Mesenchymal stem cell (in vitro differentiated cells and primary cell): Measurements from ENCODE around the gene EXOC3L1.

Source experiments
- DNase-seq: peaks from one replicate; pipeline ENCODE4 v3.0.0-alpha.2; 2013
- H2AFZ ChIP-seq: one replicate; pipeline ENCODE4 v1.6.1; 2013; ENCODE audit warnings: low read depth, mild to moderate bottlenecking, control low read depth, inconsistent platforms, low read length, moderate library complexity
- H2AK5ac ChIP-seq: 2 replicates; pipeline ENCODE4 v1.6.1; 2013; ENCODE audit warnings: low read length, moderate library complexity, mild to moderate bottlenecking, inconsistent platforms; ENCODE audit not compliant: severe bottlenecking
- H2BK120ac ChIP-seq: one replicate; pipeline ENCODE4 v1.6.1; 2013; ENCODE audit warnings: low read depth, mild to moderate bottlenecking, inconsistent platforms, low read length, moderate library complexity
- H2BK12ac ChIP-seq, 2 experiments: one replicate each; pipeline ENCODE4 v1.6.1; 2013; ENCODE audit warnings: inconsistent platforms in 2 of 2, low read length in 2 of 2, mild to moderate bottlenecking in 2 of 2, moderate library complexity in 2 of 2, control low read depth in 1 of 2
- H2BK15ac ChIP-seq: one replicate; pipeline ENCODE4 v1.6.1; 2013; ENCODE audit warnings: mild to moderate bottlenecking, low read depth, inconsistent platforms; ENCODE audit not compliant: poor library complexity, severe bottlenecking
- H2BK5ac ChIP-seq: 2 replicates; pipeline ENCODE4 v1.6.1; 2013; ENCODE audit warnings: low read depth, mild to moderate bottlenecking, low read length, control low read depth, inconsistent platforms; ENCODE audit not compliant: poor library complexity, severe bottlenecking
- H3K14ac ChIP-seq, 2 experiments: one replicate each; pipeline ENCODE4 v1.6.1; 2013; ENCODE audit warnings: inconsistent platforms in 2 of 2, low read length in 2 of 2, control low read depth in 1 of 2, mild to moderate bottlenecking in 1 of 2, moderate library complexity in 1 of 2
- H3K18ac ChIP-seq, 2 experiments: one replicate each; pipeline ENCODE4 v1.6.1; 2013; ENCODE audit warnings: inconsistent platforms in 2 of 2, low read length in 2 of 2, control low read depth in 1 of 2, low read depth in 1 of 2, mild to moderate bottlenecking in 1 of 2
- H3K23ac ChIP-seq, 2 experiments: one replicate each; pipeline ENCODE4 v1.6.1; 2013; ENCODE audit warnings: inconsistent platforms in 2 of 2, low read length in 2 of 2, mild to moderate bottlenecking in 2 of 2, moderate library complexity in 2 of 2, control low read depth in 1 of 2
- H3K27ac ChIP-seq: 2 replicates; pipeline ENCODE4 v1.5.1; 2013; ENCODE audit warnings: mild to moderate bottlenecking, moderate library complexity, low read length, control low read depth, inconsistent platforms; ENCODE audit not compliant: poor library complexity, severe bottlenecking
- H3K27me3 ChIP-seq, 2 experiments: 2 replicates each; pipeline versions ENCODE4 v1.6.1 to v1.7.0; 2013; ENCODE audit warnings: low read length in 2 of 2, mild to moderate bottlenecking in 2 of 2, moderate library complexity in 2 of 2, control low read depth in 1 of 2, inconsistent platforms in 1 of 2; ENCODE audit not compliant: control insufficient read depth in 1 of 2, insufficient read depth in 1 of 2
- H3K36me3 ChIP-seq, 2 experiments: 2 replicates each; pipeline versions ENCODE4 v1.6.1 to v1.7.0; 2013; ENCODE audit warnings: low read length in 2 of 2, control low read depth in 1 of 2, inconsistent platforms in 1 of 2, low read depth in 1 of 2, mild to moderate bottlenecking in 1 of 2; ENCODE audit not compliant: insufficient read depth in 2 of 2, control insufficient read depth in 1 of 2
- H3K4ac ChIP-seq, 2 experiments: one replicate each; pipeline ENCODE4 v1.6.1; 2013; ENCODE audit warnings: inconsistent platforms in 2 of 2, low read length in 2 of 2, mild to moderate bottlenecking in 2 of 2, moderate library complexity in 2 of 2, control low read depth in 1 of 2, low read depth in 1 of 2
- H3K4me1 ChIP-seq: 2 replicates; pipeline ENCODE4 v1.6.1; 2013; ENCODE audit warnings: low read depth, low read length, control low read depth; ENCODE audit not compliant: control insufficient read depth, insufficient read depth
- H3K4me2 ChIP-seq: 2 replicates; pipeline ENCODE4 v1.6.1; 2013; ENCODE audit warnings: low read length, mild to moderate bottlenecking, inconsistent platforms; ENCODE audit not compliant: poor library complexity, severe bottlenecking
- H3K4me3 ChIP-seq, 2 experiments: 2 replicates each; pipeline versions ENCODE4 v1.5.1 to v1.7.0; 2013; ENCODE audit warnings: low read length in 2 of 2, mild to moderate bottlenecking in 2 of 2, control low read depth in 1 of 2, low read depth in 1 of 2; ENCODE audit not compliant: insufficient read depth in 1 of 2
- H3K79me1 ChIP-seq: replicated peaks from 2 replicates; pipeline ENCODE4 v1.6.1; 2013; ENCODE audit warnings: mild to moderate bottlenecking, control low read depth, low read length, inconsistent platforms; ENCODE audit not compliant: poor library complexity, severe bottlenecking
- H3K9ac ChIP-seq: 2 replicates; pipeline ENCODE4 v1.7.0; 2013; ENCODE audit warnings: mild to moderate bottlenecking, low read length, moderate library complexity
- H3K9me3 ChIP-seq: 2 replicates; pipeline ENCODE4 v1.7.0; 2013; ENCODE audit warnings: mild to moderate bottlenecking, low read length; ENCODE audit not compliant: control insufficient read depth
- H4K8ac ChIP-seq: one replicate; pipeline ENCODE4 v1.6.1; 2013; ENCODE audit warnings: inconsistent platforms, mild to moderate bottlenecking, low read length, moderate library complexity
- H4K91ac ChIP-seq: one replicate; pipeline ENCODE4 v1.6.1; 2013; ENCODE audit warnings: mild to moderate bottlenecking, low read length, inconsistent platforms
- WGBS: methylation state at CpG from one replicate; pipeline ENCODE4 v1.1.7; 2013; ENCODE audit warnings: mixed read lengths; 5-methylcytosine and 5-hydroxymethylcytosine counted together

EXOC3L1 gene

DNA sequence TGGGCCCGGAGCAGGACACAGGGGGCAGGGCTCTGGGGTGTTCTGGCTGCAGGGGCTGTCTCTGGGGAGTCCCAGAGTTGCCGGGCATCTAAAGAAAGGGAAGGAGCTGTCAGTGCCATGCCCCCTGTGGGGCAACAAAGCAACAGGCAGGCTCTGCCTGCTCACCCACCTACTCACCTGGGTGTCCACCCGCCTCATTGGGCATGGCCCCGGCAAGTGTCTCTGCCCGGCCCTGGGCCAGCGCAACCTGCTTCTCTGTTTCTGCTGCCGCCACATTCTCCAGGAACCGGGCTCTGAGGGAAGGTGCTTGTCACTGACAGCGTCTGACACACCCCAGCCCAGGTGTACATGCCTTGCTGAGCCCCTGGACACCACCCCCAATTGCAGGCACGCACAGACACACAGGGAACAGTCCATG, 44.3 kb upstream of the EXOC3L1 start:
- Histone ChIP-seq H3K4ac (no peak overlapping the region), H4K8ac (no peak overlapping the region), H3K79me1 (peaks cover 45% of the 10 kb centered on the region), H4K91ac (no peak overlapping the region), H3K27ac (no peak overlapping the region), H3K4me2 (no peak overlapping the region), H2BK15ac (no peak overlapping the region), H3K9ac (no peak overlapping the region), H3K18ac (no peak overlapping the region), H2AFZ (no peak overlapping the region), H2BK5ac (no peak overlapping the region), H2AK5ac (no peak overlapping the region), H3K27me3 (no peaks in the 10 kb centered on the region), H2BK12ac (no peak overlapping the region), H2BK120ac (no peak overlapping the region), H3K4me3 (no peak overlapping the region), H3K23ac (no peak overlapping the region), H3K36me3 (peaks cover 93 to 95% of the 10 kb centered on the region in 2 experiments), H3K9me3 (no peaks in the 10 kb centered on the region), H3K4me1 (peaks cover 3% of the 10 kb centered on the region), H3K14ac (no peak overlapping the region)
- no peak for DNase-seq
- 95% methylated on average over 10 of the region's 10 CpGs for WGBS

DNA sequence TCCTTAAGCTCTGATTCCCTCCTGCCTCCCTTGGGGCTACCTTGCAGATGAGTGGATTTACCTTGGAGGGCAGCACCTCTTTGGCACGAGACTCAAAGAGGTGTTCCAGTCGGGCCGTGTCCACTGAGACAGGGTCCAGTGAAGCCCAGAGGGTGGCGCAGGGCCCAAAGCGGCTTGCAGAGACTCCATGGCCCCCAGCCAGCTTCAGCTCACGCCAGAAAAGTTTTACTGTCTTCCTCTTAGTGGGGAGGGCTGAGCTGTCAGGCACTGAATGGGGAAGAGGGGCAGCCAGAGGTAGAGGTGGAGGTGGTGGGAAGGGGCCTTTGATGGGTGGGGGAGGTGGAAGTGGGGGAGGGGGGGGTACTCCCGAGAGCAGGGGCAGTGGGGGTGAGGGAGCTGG, 43.7 kb upstream of the EXOC3L1 start:
- H3K14ac ChIP-seq: no peak overlapping the region
- H3K27ac ChIP-seq: no peak overlapping the region
- no peak overlapping the region for H2BK12ac ChIP-seq
- no peak overlapping the region for H2BK120ac ChIP-seq
- no peak overlapping the region for H4K91ac ChIP-seq
- H3K9me3 ChIP-seq: no peaks in the 10 kb centered on the region
- no peak overlapping the region for H2BK15ac ChIP-seq
- no peak overlapping the region for H3K4ac ChIP-seq
- H3K23ac ChIP-seq: no peak overlapping the region
- no peak overlapping the region for H3K18ac ChIP-seq
- no peak for DNase-seq
- peaks cover 93 to 95% of the 10 kb centered on the region in 2 experiments for H3K36me3 ChIP-seq
- H2AK5ac ChIP-seq: no peak overlapping the region
- H3K4me1 ChIP-seq: peaks cover 3% of the 10 kb centered on the region
- H3K9ac ChIP-seq: no peak overlapping the region
- no peak overlapping the region for H3K4me2 ChIP-seq
- no peak overlapping the region for H2AFZ ChIP-seq
- H4K8ac ChIP-seq: no peak overlapping the region
- no peak overlapping the region for H3K4me3 ChIP-seq
- 96% methylated on average over 6 of the region's 7 CpGs for WGBS
- H2BK5ac ChIP-seq: no peak overlapping the region
- peaks cover 43% of the 10 kb centered on the region for H3K79me1 ChIP-seq
- H3K27me3 ChIP-seq: no peaks in the 10 kb centered on the region

DNA sequence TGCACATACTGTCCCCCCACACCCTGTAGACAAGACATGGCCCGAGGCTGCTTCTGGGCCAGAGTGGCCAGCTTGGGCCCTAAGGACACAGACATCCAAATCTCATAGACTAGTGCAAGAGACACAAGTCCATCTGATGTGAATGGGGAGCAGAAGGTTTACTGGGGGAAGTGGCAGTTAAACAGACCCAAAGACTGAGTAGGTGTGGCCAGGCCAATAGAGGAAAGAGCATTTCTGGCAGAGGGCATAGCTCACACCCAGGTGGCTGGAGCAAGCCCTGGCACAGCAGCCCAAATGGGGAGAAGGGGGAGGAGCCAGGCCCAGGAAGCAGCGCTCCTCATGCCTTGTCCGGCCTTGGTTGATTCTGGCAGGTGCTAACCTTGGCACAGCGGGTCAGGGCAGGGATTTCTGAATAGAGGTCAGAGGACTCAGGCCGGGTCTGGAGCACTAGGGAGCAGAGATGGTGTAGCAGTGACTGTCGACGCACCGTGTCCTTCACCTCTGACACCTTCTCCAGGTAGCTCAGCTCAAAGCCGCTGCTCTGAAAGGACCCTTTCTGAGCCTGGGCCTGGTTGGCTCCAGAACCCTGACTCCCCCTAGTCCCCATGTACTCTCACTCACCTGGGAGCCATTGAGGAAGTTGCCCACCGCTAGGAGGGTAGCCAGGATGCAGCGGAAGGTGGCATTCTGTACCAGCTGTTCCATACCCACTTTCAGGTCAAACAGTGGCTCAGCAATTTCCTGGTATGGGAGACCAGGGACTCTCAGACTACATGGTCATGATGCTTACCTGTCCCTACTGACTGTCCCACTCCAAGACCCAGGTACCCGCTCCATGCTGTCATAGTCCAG, 41.1 kb upstream of the EXOC3L1 start:
- WGBS: 97% methylated on average over 11 of the region's 12 CpGs

GRCh38 chr16:67229906-67230808, 40.2 kb upstream of the EXOC3L1 start:
- Histone ChIP-seq H3K4me3 (no peak overlapping the region), H4K8ac (no peak overlapping the region), H2AFZ (no peak overlapping the region), H2BK15ac (no peak overlapping the region), H2BK120ac (no peak overlapping the region), H3K27ac (no peak overlapping the region), H3K4me1 (peaks cover 19% of the 10 kb centered on the region), H3K79me1 (peaks cover 37% of the 10 kb centered on the region), H3K9ac (no peak overlapping the region), H3K36me3 (peaks cover 68 to 69% of the 10 kb centered on the region in 2 experiments), H3K23ac (no peak overlapping the region), H3K27me3 (no peaks in the 10 kb centered on the region), H3K9me3 (no peaks in the 10 kb centered on the region), H3K18ac (no peak overlapping the region), H4K91ac (no peak overlapping the region), H3K14ac (no peak overlapping the region), H2BK5ac (no peak overlapping the region), H2AK5ac (no peak overlapping the region), H3K4ac (no peak overlapping the region), H3K4me2 (no peak overlapping the region), H2BK12ac (no peak overlapping the region)
- no peak for DNase-seq
- 98% methylated on average over 32 of the region's 32 CpGs for WGBS

More for the DNA sequence above, 41.1 kb upstream of the EXOC3L1 start:
- Histone ChIP-seq H2BK12ac (no peak overlapping the region), H3K18ac (no peak overlapping the region), H3K9ac (no peak overlapping the region), H3K4me1 (peaks cover 14% of the 10 kb centered on the region), H2BK120ac (no peak overlapping the region), H3K9me3 (no peaks in the 10 kb centered on the region), H3K4me3 (no peak overlapping the region), H4K8ac (no peak overlapping the region), H3K4ac (no peak overlapping the region), H2BK5ac (no peak overlapping the region), H4K91ac (no peak overlapping the region), H3K14ac (no peak overlapping the region), H3K27me3 (no peaks in the 10 kb centered on the region), H2BK15ac (no peak overlapping the region), H2AFZ (no peak overlapping the region), H3K79me1 (peaks cover 35% of the 10 kb centered on the region), H3K23ac (no peak overlapping the region), H3K27ac (no peak overlapping the region), H2AK5ac (no peak overlapping the region), H3K4me2 (no peak overlapping the region), H3K36me3 (peaks cover 77% of the 10 kb centered on the region in 2 experiments)
- DNase-seq: no peak
